SK-N-SH (cell line): ENCODE results near the gene NAPA. TPM values are rescaled to one million over a fixed set of nuclear protein-coding genes. Genes with fewer than 3 reads are reported as not detected.
A peak's percentile ranks its signal among the peaks of the same experiment; 100 is the strongest.

Experiments used
- CTCF ChIA-PET: fragments of 300-600, 350-600 bp; formaldehyde crosslinking; extraction: SDS; loops from one replicate; lab custom pipeline; 2021; lab: Yijun Ruan, JAX
- POLR2A ChIA-PET: fragments of 350-600 bp; sonication (Branson Sonifier 250); formaldehyde crosslinking; extraction: SDS; loops from one replicate; lab custom pipeline; 2020; ENCODE audit warnings: antibody characterized with exemption, inconsistent platforms; lab: Yijun Ruan, JAX
- DNase-seq: peaks from one replicate; pipeline ENCODE4 v3.0.0; 2012
- H2AFZ ChIP-seq: fragments of 200-600 bp; sonication (generic); 2 replicates; pipeline ENCODE4 v1.8.1; 2016; ENCODE audit warnings: antibody characterized with exemption, mild to moderate bottlenecking, low read depth
- H3F3A ChIP-seq: fragments of 200-600 bp; sonication (generic); replicated peaks from 2 replicates; pipeline ENCODE3; 2016; ENCODE audit warnings: antibody characterized with exemption, mild to moderate bottlenecking; ENCODE audit not compliant: insufficient read depth
- H3K27ac ChIP-seq, 2 experiments: fragments of 200-500 bp in 1 of 2; fragments of 200-600 bp in 1 of 2; sonication (Bioruptor generic) in 1 of 2; sonication (generic), shearing (Covaris generic) in 1 of 2; 2 replicates each; pipeline versions ENCODE4 v1.5.1 to v1.6.1; 2014 to 2016; ENCODE audit warnings: low read depth in 2 of 2, inconsistent platforms in 1 of 2, low read length in 1 of 2, mild to moderate bottlenecking in 1 of 2, mixed read lengths in 1 of 2
- H3K27me3 ChIP-seq: fragments of 200-600 bp; sonication (generic), shearing (Covaris generic); 2 replicates; pipeline ENCODE4 v1.6.1; 2016; ENCODE audit warnings: mixed run types; ENCODE audit not compliant: insufficient read depth
- H3K36me3 ChIP-seq, 2 experiments: fragments of 200-500 bp in 1 of 2; fragments of 200-600 bp in 1 of 2; sonication (Bioruptor generic) in 1 of 2; sonication (generic) in 1 of 2; replicated peaks in 1 of 2; 2 replicates each; pipeline versions ENCODE3 to v1.5.1; 2014 to 2016; ENCODE audit warnings: low read length in 1 of 2, mild to moderate bottlenecking in 1 of 2; ENCODE audit not compliant: insufficient read depth in 2 of 2, control insufficient read depth in 1 of 2
- H3K4me1 ChIP-seq, 2 experiments: fragments of 200-500 bp in 1 of 2; fragments of 200-600 bp in 1 of 2; sonication (Bioruptor generic) in 1 of 2; sonication (generic), shearing (Covaris generic) in 1 of 2; 2 replicates each; pipeline versions ENCODE4 v1.5.1 to v1.6.1; 2014 to 2016; ENCODE audit warnings: low read depth in 1 of 2, low read length in 1 of 2, mixed run types in 1 of 2; ENCODE audit not compliant: insufficient read depth in 2 of 2, control insufficient read depth in 1 of 2
- H3K4me2 ChIP-seq: fragments of 200-600 bp; sonication (generic), shearing (Covaris generic); 2 replicates; pipeline ENCODE4 v1.6.1; 2017; ENCODE audit warnings: mixed run types
- H3K4me3 ChIP-seq, 2 experiments: fragments of 200-500 bp in 1 of 2; fragments of 200-600 bp in 1 of 2; sonication (Bioruptor generic) in 1 of 2; sonication (generic), shearing (Covaris generic) in 1 of 2; 2 replicates each; pipeline versions ENCODE4 v1.5.1 to v1.8.1; 2014 to 2016; ENCODE audit warnings: low read depth in 2 of 2, inconsistent platforms in 1 of 2, low read length in 1 of 2, mild to moderate bottlenecking in 1 of 2, mixed read lengths in 1 of 2, moderate library complexity in 1 of 2
- H3K79me2 ChIP-seq: fragments of 200-600 bp; sonication (generic); 2 replicates; pipeline ENCODE4 v1.8.1; 2017; ENCODE audit warnings: mild to moderate bottlenecking; ENCODE audit not compliant: insufficient read depth
- H3K9ac ChIP-seq: fragments of 200-600 bp; sonication (generic); 2 replicates; pipeline ENCODE4 v1.6.1; 2017; ENCODE audit warnings: mixed run types
- H3K9me2 ChIP-seq: fragments of 200-600 bp; sonication (generic); 2 replicates; pipeline ENCODE4 v1.6.1; 2017; ENCODE audit warnings: mixed run types
- H3K9me3 ChIP-seq: fragments of 200-600 bp; sonication (generic); 2 replicates; pipeline ENCODE4 v1.6.1; 2017; ENCODE audit warnings: mixed run types, mild to moderate bottlenecking, moderate library complexity
- H4K20me1 ChIP-seq: fragments of 200-600 bp; sonication (generic); 2 replicates; pipeline ENCODE4 v1.6.1; 2017; ENCODE audit warnings: mild to moderate bottlenecking, mixed run types; ENCODE audit not compliant: insufficient read depth
- CHD2 ChIP-seq: fragments of 150-350 bp; IDR thresholded peaks from 2 replicates; pipeline ENCODE4 v1.6.1; 2018; ENCODE audit warnings: low read length; ENCODE audit not compliant: partially characterized antibody
- EZH2phosphoT487 ChIP-seq: fragments of 200-600 bp; sonication (generic); IDR thresholded peaks from 2 replicates; pipeline ENCODE4 v1.6.1; 2017; ENCODE audit warnings: low read depth, mixed run types, mild to moderate bottlenecking, antibody characterized with exemption, moderate library complexity, borderline replicate concordance
- FOXJ3 ChIP-seq: sonication (generic); formaldehyde crosslinking; IDR thresholded peaks from 2 replicates; pipeline ENCODE4 v1.5.1; 2020; ENCODE audit warnings: mild to moderate bottlenecking, missing genetic modification reagents
- POLR2AphosphoS5 ChIP-seq: IDR thresholded peaks from 2 replicates; pipeline ENCODE4 v1.6.1; 2012; ENCODE audit warnings: low read depth, low read length
- RFX5 ChIP-seq: IDR thresholded peaks from 2 replicates; pipeline ENCODE4 v1.6.1; 2012; ENCODE audit warnings: mild to moderate bottlenecking, improper control_type of control experiment, low read length
- SIN3A ChIP-seq: IDR thresholded peaks from 2 replicates; pipeline ENCODE4 v1.6.1; 2012; ENCODE audit warnings: low read depth, mild to moderate bottlenecking, low read length, moderate library complexity, borderline replicate concordance
- TEAD4 ChIP-seq: IDR thresholded peaks from 2 replicates; pipeline ENCODE4 v1.4.0; 2012; ENCODE audit warnings: mild to moderate bottlenecking, borderline replicate concordance; ENCODE audit not compliant: insufficient read depth
- WGBS: methylation state at CpG from one replicate; pipeline ENCODE4 v1.1.6; 2017; ENCODE audit warnings: low lambda C conversion rate; 5-methylcytosine and 5-hydroxymethylcytosine counted together
- polyA plus RNA-seq, 3 experiments: library from polyadenylated mRNA; depleted of rRNA; stranded (reverse); fragments of >200 nt; gene quantifications; 2 replicates each; pipeline ENCODE4 v1.2.3, GENCODE V29; 2012
- TF ChIP-seq, protein P1 (sequence below): IDR thresholded peaks from 2 replicates; pipeline ENCODE4; 2012
- TF ChIP-seq, protein P2 (sequence below): IDR thresholded peaks from 2 replicates; pipeline ENCODE4 v1.4.0; 2012; ENCODE audit warnings: low read depth
- TF ChIP-seq, protein P3 (sequence below): fragments of 150-350 bp; IDR thresholded peaks from 2 replicates; pipeline ENCODE4 v1.6.1; 2017; ENCODE audit warnings: antibody characterized with exemption, low read length, low read depth, borderline replicate concordance

The NAPA gene
- polyA plus RNA-seq, 1 of the 3 experiments (the other 2 are of a cell fraction): 84.1 TPM

DNA sequence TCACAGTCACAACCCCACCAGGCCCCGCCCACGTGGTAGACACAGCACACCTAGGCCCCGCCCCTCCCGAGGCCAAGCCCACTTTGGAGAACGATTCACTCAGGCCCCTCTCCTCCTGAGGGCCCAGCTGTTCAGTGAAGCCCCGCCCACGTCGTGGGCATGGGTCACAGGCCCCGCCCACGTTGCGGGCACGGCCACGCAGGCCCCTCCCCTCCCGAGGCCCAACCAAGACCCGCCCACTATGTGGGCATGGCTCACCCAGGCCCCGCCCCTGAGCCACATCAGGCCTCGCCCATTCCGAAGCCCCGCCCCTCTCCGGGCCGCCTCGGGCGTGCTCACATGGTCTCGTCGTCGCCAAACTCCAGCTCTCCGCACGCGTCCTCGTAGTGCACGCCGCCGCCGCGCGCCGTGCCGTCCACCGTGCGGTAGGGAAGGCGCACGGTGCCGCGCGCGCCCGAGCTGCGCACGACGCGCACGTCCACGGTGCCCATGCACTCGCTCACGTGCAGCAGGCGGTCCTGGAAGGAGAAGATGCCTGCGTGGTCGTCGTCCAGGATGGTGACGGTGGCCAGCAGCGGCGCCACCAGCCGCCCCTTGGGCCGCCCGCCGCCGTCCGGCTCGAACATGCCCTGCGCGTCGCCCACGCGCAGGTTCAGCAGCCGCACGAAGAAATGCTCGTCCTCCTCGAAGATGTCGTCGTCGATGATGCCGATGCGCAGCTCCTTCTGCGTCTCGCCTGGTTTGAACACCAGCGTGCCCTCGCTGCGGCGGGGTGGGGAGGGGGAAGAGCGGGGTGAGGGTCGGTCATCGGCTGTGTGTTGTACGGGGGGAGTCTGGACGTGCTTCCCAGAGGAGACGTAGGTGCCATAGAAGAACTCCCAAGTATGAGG lies 67.1 kb downstream of the NAPA start (continued):
- TF ChIP-seq EZH2phosphoT487: no peak

- no peak overlapping the region for H3K9ac ChIP-seq
- peaks cover 4% of the 10 kb centered on the region for H3F3A ChIP-seq
- peak overlapping the region; percentile 41 to 46 for H3K4me3 ChIP-seq
- TF ChIP-seq, protein P1, sequence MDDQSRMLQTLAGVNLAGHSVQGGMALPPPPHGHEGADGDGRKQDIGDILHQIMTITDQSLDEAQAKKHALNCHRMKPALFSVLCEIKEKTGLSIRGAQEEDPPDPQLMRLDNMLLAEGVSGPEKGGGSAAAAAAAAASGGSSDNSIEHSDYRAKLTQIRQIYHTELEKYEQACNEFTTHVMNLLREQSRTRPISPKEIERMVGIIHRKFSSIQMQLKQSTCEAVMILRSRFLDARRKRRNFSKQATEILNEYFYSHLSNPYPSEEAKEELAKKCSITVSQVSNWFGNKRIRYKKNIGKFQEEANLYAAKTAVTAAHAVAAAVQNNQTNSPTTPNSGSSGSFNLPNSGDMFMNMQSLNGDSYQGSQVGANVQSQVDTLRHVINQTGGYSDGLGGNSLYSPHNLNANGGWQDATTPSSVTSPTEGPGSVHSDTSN: no peak
- TF ChIP-seq, protein P2, sequence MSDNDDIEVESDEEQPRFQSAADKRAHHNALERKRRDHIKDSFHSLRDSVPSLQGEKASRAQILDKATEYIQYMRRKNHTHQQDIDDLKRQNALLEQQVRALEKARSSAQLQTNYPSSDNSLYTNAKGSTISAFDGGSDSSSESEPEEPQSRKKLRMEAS: no peak
- no peak for TF ChIP-seq TEAD4
- TF ChIP-seq FOXJ3 (CRISPR knock-in tag): no peak
- no peak for TF ChIP-seq SIN3A
- no peak for TF ChIP-seq POLR2AphosphoS5
- no peak for TF ChIP-seq CHD2
- TF ChIP-seq RFX5: no peak
- TF ChIP-seq, protein P3, sequence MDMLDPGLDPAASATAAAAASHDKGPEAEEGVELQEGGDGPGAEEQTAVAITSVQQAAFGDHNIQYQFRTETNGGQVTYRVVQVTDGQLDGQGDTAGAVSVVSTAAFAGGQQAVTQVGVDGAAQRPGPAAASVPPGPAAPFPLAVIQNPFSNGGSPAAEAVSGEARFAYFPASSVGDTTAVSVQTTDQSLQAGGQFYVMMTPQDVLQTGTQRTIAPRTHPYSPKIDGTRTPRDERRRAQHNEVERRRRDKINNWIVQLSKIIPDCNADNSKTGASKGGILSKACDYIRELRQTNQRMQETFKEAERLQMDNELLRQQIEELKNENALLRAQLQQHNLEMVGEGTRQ: no peak
- ChIA-PET CTCF (interaction anchor here (1.0 to 8.4 kb wide), 13 partner anchors 9 to 297 kb away, joined by 3 to 80 read pairs (median 4); partner anchors contain the start of genes EHD2, KPTN, NAPA and SLC8A2), POLR2A (interaction anchor here (0.5 to 1.6 kb wide), 8 partner anchors 8 to 312 kb away, joined by 3 to 10 read pairs (median 3); partner anchors contain the start of gene KPTN)
- H3K4me2 ChIP-seq: peak overlapping the region; percentile 67
- H3K27me3 ChIP-seq: no peaks in the 10 kb centered on the region; the same call in 1 of the 2 replicates
- H3K9me3 ChIP-seq: no peaks in the 10 kb centered on the region
- no peaks in the 10 kb centered on the region for H3K79me2 ChIP-seq
- no peaks in the 10 kb centered on the region for H3K36me3 ChIP-seq
- H3K27ac ChIP-seq: peak overlapping the region in 1 of 2 experiments; percentile 67; a peak in 1 of 4 replicates
- WGBS: 10% methylated on average over 28 of the region's 28 CpGs
- H3K4me1 ChIP-seq: peaks cover 0 to 9% of the 10 kb centered on the region in 2 experiments; a peak in 2 of 4 replicates
- no peaks in the 10 kb centered on the region for H3K9me2 ChIP-seq
- H2AFZ ChIP-seq: no peak overlapping the region
- 0 out of 2 replicates have a peak, but pooled peaks cover 3% of the 10 kb centered on the region for H4K20me1 ChIP-seq
- peak; percentile 90 for DNase-seq
Observed at GRCh38 chr19:47446534-47447469, 68.1 kb downstream of the NAPA start.
